GM12865 (cell line): Measurements from ENCODE around the gene TSC22D4.

Experiments used
- DNase-seq: peaks from one replicate; pipeline ENCODE4 v3.0.0; 2010; ENCODE audit warnings: low read depth
- H3K4me3 ChIP-seq: 2 replicates; pipeline ENCODE4 v1.5.1; 2011; ENCODE audit warnings: mild to moderate bottlenecking, low read depth, low read length, control low read depth
- TF ChIP-seq, protein P1 (sequence below): IDR thresholded peaks from 2 replicates; pipeline ENCODE4 v1.5.1; 2011; ENCODE audit warnings: low read length, control low read depth, low read depth, inconsistent platforms; ENCODE audit not compliant: insufficient read depth; ENCODE audit errors: missing control alignments

Gene TSC22D4

DNA sequence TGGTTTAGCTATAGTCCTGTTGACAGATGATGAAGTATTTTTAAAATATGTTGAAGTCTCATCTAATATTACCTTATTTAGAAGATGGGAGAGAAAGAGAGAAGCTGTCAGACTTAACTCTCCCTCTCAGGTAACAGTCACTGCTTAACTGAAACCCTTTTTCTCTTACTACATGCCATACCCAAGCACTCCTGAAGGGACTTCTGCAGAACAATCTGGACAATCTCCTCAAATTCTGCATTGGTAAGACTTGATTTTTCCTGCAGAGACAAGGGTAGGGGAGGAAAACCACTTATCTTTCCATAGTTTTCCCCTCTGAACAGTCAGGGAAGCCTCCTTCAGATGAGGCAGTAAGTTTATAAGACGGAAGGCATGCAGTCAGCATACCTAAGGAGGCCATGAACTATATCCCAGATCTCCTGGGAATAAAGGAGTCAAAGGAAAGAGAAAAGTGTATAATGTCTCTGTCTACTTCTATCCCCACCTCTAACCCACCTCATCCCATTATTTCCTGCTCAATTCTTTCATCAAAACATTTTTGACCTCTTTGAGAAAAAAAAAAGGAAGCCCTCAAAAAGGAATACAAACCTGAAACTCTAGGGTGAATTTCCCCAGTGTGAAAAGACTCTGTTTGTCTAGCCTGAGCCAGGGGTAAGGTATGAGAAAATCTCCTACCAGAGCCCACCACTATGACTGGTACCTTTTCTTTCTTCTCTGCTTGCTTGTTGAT is 59.9 kb downstream of the TSC22D4 start:
- H3K4me3 ChIP-seq: no peak overlapping the region
- TF ChIP-seq, protein P1, sequence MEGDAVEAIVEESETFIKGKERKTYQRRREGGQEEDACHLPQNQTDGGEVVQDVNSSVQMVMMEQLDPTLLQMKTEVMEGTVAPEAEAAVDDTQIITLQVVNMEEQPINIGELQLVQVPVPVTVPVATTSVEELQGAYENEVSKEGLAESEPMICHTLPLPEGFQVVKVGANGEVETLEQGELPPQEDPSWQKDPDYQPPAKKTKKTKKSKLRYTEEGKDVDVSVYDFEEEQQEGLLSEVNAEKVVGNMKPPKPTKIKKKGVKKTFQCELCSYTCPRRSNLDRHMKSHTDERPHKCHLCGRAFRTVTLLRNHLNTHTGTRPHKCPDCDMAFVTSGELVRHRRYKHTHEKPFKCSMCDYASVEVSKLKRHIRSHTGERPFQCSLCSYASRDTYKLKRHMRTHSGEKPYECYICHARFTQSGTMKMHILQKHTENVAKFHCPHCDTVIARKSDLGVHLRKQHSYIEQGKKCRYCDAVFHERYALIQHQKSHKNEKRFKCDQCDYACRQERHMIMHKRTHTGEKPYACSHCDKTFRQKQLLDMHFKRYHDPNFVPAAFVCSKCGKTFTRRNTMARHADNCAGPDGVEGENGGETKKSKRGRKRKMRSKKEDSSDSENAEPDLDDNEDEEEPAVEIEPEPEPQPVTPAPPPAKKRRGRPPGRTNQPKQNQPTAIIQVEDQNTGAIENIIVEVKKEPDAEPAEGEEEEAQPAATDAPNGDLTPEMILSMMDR: no peak
- peak; percentile 40 for DNase-seq
